Nephron (organoid): ENCODE data around the gene WWC2.

Source experiments
- H3K27ac Mint-ChIP-seq, 3 experiments: 2 replicates each; pipeline ENCODE4 v1.8.0; 2020; ENCODE audit warnings: mixed read lengths in 3 of 3, mild to moderate bottlenecking in 2 of 3, moderate library complexity in 1 of 3
- H3K27me3 Mint-ChIP-seq: 2 replicates; pipeline ENCODE4 v1.8.0; 2021; ENCODE audit warnings: low read depth, mild to moderate bottlenecking, moderate library complexity, mixed read lengths
- H3K36me3 Mint-ChIP-seq: 2 replicates; pipeline ENCODE4 v1.8.0; 2020; ENCODE audit warnings: low read depth, mixed read lengths
- H3K4me1 Mint-ChIP-seq: 2 replicates; pipeline ENCODE4 v1.8.0; 2020; ENCODE audit warnings: mixed read lengths
- H3K4me3 Mint-ChIP-seq, 3 experiments: 2 replicates each; pipeline ENCODE4 v1.8.0; 2020; ENCODE audit warnings: mild to moderate bottlenecking in 3 of 3, mixed read lengths in 3 of 3, moderate library complexity in 2 of 3
- H3K9me3 Mint-ChIP-seq: 2 replicates; pipeline ENCODE4 v1.8.0; 2020; ENCODE audit warnings: mixed read lengths
- TF ChIP-seq, protein P1 (sequence below), 3 experiments: fragments of 200-600 bp; sonication (generic); IDR thresholded peaks; one replicate each; pipeline ENCODE4 v1.5.0; 2021; ENCODE audit warnings: antibody characterized with exemption in 3 of 3; ENCODE audit not compliant: unreplicated experiment in 3 of 3

WWC2 gene

DNA sequence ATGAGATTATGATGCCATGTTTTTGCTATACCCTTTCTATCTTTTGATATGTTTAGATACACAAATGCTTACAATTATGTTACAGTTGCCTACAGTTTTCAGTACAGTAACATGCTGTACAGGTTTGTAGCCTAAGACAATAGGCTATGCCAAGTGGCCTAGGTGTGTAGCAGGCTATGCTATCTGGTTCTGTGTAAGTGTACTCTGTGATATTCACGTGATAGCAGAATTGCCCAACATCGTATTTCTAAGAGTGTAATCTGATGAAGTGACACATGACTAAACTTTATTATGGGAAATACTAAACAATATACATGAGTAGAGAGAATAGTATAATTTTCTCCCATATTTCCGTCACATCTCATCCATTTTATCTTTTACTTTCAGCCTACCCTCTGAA lies 124.0 kb downstream of the WWC2 start:
- Mint-ChIP-seq H3K36me3 (peaks cover 12% of the 10 kb centered on the region), H3K27ac (no peak overlapping the region), H3K4me3 (no peak overlapping the region), H3K9me3 (no peaks in the 10 kb centered on the region), H3K27me3 (no peaks in the 10 kb centered on the region), H3K4me1 (no peaks in the 10 kb centered on the region)
- TF ChIP-seq, protein P1, sequence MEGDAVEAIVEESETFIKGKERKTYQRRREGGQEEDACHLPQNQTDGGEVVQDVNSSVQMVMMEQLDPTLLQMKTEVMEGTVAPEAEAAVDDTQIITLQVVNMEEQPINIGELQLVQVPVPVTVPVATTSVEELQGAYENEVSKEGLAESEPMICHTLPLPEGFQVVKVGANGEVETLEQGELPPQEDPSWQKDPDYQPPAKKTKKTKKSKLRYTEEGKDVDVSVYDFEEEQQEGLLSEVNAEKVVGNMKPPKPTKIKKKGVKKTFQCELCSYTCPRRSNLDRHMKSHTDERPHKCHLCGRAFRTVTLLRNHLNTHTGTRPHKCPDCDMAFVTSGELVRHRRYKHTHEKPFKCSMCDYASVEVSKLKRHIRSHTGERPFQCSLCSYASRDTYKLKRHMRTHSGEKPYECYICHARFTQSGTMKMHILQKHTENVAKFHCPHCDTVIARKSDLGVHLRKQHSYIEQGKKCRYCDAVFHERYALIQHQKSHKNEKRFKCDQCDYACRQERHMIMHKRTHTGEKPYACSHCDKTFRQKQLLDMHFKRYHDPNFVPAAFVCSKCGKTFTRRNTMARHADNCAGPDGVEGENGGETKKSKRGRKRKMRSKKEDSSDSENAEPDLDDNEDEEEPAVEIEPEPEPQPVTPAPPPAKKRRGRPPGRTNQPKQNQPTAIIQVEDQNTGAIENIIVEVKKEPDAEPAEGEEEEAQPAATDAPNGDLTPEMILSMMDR (IDR thresholded peaks at IDR 0.05; ENCODE audit: unreplicated experiment in 3 of 3) = no peak

GRCh38 chr4:183229397-183229796 lies 130.3 kb downstream of the WWC2 start:
- H3K4me1 Mint-ChIP-seq = no peaks in the 10 kb centered on the region
- TF ChIP-seq, protein P1 (IDR thresholded peaks at IDR 0.05; ENCODE audit: unreplicated experiment in 3 of 3) = no peak
- no peaks in the 10 kb centered on the region for H3K27me3 Mint-ChIP-seq
- no peak overlapping the region for H3K27ac Mint-ChIP-seq
- H3K36me3 Mint-ChIP-seq = peaks cover 29% of the 10 kb centered on the region
- no peak overlapping the region for H3K4me3 Mint-ChIP-seq
- H3K9me3 Mint-ChIP-seq = no peaks in the 10 kb centered on the region

DNA sequence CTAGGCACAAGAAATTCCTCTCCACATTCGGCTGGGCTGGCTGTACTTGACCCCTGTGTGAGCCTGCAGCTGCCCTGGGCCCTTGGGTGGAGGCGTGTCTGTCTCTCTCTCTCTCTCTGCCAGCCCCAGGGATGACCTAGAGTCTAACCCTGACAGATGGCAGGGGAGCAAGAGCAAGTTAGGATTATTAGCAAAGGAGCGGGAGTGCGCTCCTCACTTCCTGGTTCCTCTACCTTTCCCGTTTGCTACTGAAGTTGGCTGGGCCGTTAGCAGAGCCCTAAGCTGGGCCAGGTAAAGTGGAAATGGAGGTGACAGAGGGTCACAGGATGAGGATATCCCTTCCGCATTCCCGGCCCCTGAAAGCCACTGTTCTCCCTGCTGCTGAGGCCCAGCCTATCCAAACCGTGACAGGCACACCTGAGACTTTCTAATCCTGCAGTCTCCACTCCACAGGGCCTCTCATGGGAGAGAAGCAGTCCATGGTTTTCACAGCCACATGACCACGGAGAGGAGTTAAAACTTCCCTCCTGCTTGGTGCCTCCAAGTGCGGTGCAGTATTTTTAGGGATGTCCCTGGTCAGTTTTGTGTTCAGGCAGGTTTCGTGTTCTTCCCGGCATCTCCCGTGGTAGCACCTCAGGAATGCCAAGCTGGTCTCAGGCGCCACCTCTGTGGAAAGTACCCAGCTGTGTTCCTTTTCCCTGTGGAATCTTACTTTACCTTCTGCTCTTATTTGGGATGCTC lies 141.7 kb downstream of the WWC2 start:
- H3K4me1 Mint-ChIP-seq = peaks cover 33% of the 10 kb centered on the region
- TF ChIP-seq, protein P1 (IDR thresholded peaks at IDR 0.05; ENCODE audit: unreplicated experiment in 3 of 3) = no peak
- H3K4me3 Mint-ChIP-seq = no peak overlapping the region
- no peak overlapping the region for H3K27ac Mint-ChIP-seq
- H3K36me3 Mint-ChIP-seq = peaks cover 58% of the 10 kb centered on the region
- no peaks in the 10 kb centered on the region for H3K27me3 Mint-ChIP-seq
- H3K9me3 Mint-ChIP-seq = peaks cover 15% of the 10 kb centered on the region

GRCh38 chr4:183241322-183241640 lies 142.2 kb downstream of the WWC2 start:
- Mint-ChIP-seq H3K4me3 (no peak overlapping the region), H3K36me3 (peaks cover 53% of the 10 kb centered on the region), H3K4me1 (peaks cover 33% of the 10 kb centered on the region), H3K9me3 (peaks cover 15% of the 10 kb centered on the region), H3K27me3 (no peaks in the 10 kb centered on the region), H3K27ac (peak overlapping the region in 2 of 3 experiments; percentile 4 to 18)
- TF ChIP-seq, protein P1 (IDR thresholded peaks at IDR 0.05; ENCODE audit: unreplicated experiment in 3 of 3) = no peak

DNA sequence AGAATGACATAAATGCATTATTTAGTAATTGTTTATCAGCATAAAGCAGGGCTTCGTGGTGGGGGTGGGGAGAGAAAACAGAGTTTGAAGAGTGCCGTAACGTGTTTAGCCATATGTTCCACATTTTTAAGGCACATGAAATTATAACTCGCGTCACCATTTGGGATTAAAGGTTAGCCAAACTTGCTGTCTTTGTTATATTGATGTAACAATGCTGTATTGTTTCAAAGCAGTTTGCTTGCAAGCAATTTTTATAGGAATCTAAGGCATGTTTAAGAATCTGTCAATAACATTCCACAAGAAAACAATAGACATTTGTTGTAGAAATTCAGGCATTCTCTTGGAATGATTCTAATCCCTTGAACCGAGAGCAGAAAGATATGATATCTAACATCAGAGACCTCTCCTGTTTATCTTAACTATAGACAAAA lies 142.7 kb downstream of the WWC2 start:
- peaks cover 33% of the 10 kb centered on the region for H3K4me1 Mint-ChIP-seq
- peaks cover 13% of the 10 kb centered on the region for H3K9me3 Mint-ChIP-seq
- H3K27ac Mint-ChIP-seq = peak overlapping the region in 2 of 3 experiments; percentile 4 to 18
- TF ChIP-seq, protein P1 (IDR thresholded peaks at IDR 0.05; ENCODE audit: unreplicated experiment in 3 of 3) = no peak
- no peaks in the 10 kb centered on the region for H3K27me3 Mint-ChIP-seq
- peaks cover 52% of the 10 kb centered on the region for H3K36me3 Mint-ChIP-seq
- no peak overlapping the region for H3K4me3 Mint-ChIP-seq

GRCh38 chr4:183242291-183242690 lies 143.2 kb downstream of the WWC2 start:
- Mint-ChIP-seq H3K4me1 (peaks cover 33% of the 10 kb centered on the region), H3K4me3 (no peak overlapping the region), H3K27ac (peak overlapping the region in 2 of 3 experiments; percentile 0 to 18), H3K36me3 (peaks cover 51% of the 10 kb centered on the region), H3K9me3 (peaks cover 11% of the 10 kb centered on the region), H3K27me3 (no peaks in the 10 kb centered on the region)
- TF ChIP-seq, protein P1 (IDR thresholded peaks at IDR 0.05; ENCODE audit: unreplicated experiment in 3 of 3) = no peak
